ENCODE data around the gene MITF. TPM values are rescaled to one million over a fixed set of nuclear protein-coding genes. Genes with fewer than 3 reads are reported as not detected.
A peak's percentile ranks its signal among the peaks of the same experiment; 100 is the strongest.

The MITF gene
- polyA plus RNA-seq, 1 donor from 2014 or later = not detected

DNA sequence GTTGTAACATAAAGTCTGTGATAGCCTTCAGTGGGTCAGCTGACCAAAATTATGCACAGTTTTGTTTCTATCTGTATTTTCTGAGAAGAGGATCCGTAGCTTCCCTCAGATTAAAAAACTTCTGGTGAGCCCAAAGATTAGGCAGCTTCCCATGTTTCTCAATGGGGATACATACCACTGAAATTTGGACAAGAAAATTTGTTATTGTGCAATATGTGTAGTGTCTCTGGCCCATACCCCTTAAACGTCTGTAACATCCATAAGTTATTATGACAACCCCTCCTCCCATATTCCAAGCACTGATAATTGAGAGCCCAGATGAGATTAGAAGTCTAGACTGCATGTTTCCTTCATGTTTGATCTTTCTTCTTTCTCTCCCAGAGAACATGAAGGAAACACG is 1.9 kb upstream of the MITF start:
- H3K9me2 ChIP-seq (ENCODE audit: insufficient read depth, low read length) = no peaks in the 10 kb centered on the region
- H3F3A ChIP-seq (ENCODE audit: insufficient read depth, low read length, poor library complexity, severe bottlenecking) = no peaks in the 10 kb centered on the region
- no peaks in the 10 kb centered on the region for H4K20me1 ChIP-seq (ENCODE audit: insufficient read depth)
- H3K79me2 ChIP-seq (replicated peaks; ENCODE audit: insufficient read depth, low read length) = no peaks in the 10 kb centered on the region
- no peak overlapping the region for H3K9ac ChIP-seq (ENCODE audit: low read length)
- TF ChIP-seq MXI1 (conservative IDR thresholded peaks at IDR 0.05; ENCODE audit: poor library complexity, severe bottlenecking) (no peak), SMC3 (conservative IDR thresholded peaks at IDR 0.05; ENCODE audit: poor library complexity) (no peak), EZH2 (IDR thresholded peaks at IDR 0.05; ENCODE audit: borderline replicate concordance, insufficient read depth, low read length, poor library complexity, severe bottlenecking) (no peak), RAD21 (conservative IDR thresholded peaks at IDR 0.05) (no peak), TAF1 (IDR thresholded peaks at IDR 0.05; ENCODE audit: low read depth) (no peak), POLR2AphosphoS5 (IDR thresholded peaks at IDR 0.05) (no peak), EP300 (conservative IDR thresholded peaks at IDR 0.05; ENCODE audit: poor library complexity, severe bottlenecking) (no peak)
- TF ChIP-seq, protein P1, sequence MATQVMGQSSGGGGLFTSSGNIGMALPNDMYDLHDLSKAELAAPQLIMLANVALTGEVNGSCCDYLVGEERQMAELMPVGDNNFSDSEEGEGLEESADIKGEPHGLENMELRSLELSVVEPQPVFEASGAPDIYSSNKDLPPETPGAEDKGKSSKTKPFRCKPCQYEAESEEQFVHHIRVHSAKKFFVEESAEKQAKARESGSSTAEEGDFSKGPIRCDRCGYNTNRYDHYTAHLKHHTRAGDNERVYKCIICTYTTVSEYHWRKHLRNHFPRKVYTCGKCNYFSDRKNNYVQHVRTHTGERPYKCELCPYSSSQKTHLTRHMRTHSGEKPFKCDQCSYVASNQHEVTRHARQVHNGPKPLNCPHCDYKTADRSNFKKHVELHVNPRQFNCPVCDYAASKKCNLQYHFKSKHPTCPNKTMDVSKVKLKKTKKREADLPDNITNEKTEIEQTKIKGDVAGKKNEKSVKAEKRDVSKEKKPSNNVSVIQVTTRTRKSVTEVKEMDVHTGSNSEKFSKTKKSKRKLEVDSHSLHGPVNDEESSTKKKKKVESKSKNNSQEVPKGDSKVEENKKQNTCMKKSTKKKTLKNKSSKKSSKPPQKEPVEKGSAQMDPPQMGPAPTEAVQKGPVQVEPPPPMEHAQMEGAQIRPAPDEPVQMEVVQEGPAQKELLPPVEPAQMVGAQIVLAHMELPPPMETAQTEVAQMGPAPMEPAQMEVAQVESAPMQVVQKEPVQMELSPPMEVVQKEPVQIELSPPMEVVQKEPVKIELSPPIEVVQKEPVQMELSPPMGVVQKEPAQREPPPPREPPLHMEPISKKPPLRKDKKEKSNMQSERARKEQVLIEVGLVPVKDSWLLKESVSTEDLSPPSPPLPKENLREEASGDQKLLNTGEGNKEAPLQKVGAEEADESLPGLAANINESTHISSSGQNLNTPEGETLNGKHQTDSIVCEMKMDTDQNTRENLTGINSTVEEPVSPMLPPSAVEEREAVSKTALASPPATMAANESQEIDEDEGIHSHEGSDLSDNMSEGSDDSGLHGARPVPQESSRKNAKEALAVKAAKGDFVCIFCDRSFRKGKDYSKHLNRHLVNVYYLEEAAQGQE (IDR thresholded peaks at IDR 0.05; ENCODE audit: borderline replicate concordance) = no peak
- TF ChIP-seq, protein P2, sequence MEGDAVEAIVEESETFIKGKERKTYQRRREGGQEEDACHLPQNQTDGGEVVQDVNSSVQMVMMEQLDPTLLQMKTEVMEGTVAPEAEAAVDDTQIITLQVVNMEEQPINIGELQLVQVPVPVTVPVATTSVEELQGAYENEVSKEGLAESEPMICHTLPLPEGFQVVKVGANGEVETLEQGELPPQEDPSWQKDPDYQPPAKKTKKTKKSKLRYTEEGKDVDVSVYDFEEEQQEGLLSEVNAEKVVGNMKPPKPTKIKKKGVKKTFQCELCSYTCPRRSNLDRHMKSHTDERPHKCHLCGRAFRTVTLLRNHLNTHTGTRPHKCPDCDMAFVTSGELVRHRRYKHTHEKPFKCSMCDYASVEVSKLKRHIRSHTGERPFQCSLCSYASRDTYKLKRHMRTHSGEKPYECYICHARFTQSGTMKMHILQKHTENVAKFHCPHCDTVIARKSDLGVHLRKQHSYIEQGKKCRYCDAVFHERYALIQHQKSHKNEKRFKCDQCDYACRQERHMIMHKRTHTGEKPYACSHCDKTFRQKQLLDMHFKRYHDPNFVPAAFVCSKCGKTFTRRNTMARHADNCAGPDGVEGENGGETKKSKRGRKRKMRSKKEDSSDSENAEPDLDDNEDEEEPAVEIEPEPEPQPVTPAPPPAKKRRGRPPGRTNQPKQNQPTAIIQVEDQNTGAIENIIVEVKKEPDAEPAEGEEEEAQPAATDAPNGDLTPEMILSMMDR (IDR thresholded peaks at IDR 0.05; ENCODE audit: poor library complexity, severe bottlenecking) = no peak
- peaks cover 61% of the 10 kb centered on the region for H3K27me3 ChIP-seq (ENCODE audit: insufficient read depth, low read depth, low read length)
- H3K27ac ChIP-seq (ENCODE audit: low read length) = no peak overlapping the region
- no peaks in the 10 kb centered on the region for H3K36me3 ChIP-seq (ENCODE audit: insufficient read depth, low read length)
- no peak overlapping the region for H2AFZ ChIP-seq (ENCODE audit: low read depth, low read length)
- no peak overlapping the region for H3K4me3 ChIP-seq (ENCODE audit: low read length)
- H3K9me3 ChIP-seq (ENCODE audit: low read length) = no peaks in the 10 kb centered on the region
- H3K4me2 ChIP-seq (ENCODE audit: low read length) = no peak overlapping the region

DNA sequence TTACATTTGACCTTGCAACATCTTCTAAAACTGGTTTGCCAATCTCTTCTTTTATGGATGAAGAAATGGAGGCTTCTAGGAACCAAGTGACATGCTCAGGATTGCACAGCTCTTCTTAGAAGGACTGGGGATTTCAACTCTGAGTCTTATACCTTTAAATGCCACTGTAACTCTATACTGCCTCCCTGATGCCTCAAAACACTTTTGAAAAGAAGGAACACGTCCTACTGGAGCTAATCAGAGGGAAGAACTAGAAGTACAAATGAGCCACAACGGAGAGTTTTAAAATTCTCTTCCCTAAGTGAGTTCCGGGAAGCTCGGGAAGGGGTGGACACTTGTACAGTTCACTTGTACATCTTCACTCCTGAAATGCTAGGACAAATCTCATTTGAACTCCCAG is 949 bp upstream of the MITF start:
- H3F3A ChIP-seq (ENCODE audit: insufficient read depth, low read length, poor library complexity, severe bottlenecking) = no peaks in the 10 kb centered on the region
- peak overlapping the region; percentile 86 for H3K4me2 ChIP-seq (ENCODE audit: low read length)
- no peak overlapping the region for H3K27ac ChIP-seq (ENCODE audit: low read length)
- no peaks in the 10 kb centered on the region for H3K9me2 ChIP-seq (ENCODE audit: insufficient read depth, low read length)
- peaks cover 63% of the 10 kb centered on the region for H3K27me3 ChIP-seq (ENCODE audit: insufficient read depth, low read depth, low read length)
- no peak overlapping the region for H3K9ac ChIP-seq (ENCODE audit: low read length)
- H4K20me1 ChIP-seq (ENCODE audit: insufficient read depth) = no peaks in the 10 kb centered on the region
- no peaks in the 10 kb centered on the region for H3K9me3 ChIP-seq (ENCODE audit: low read length)
- no peaks in the 10 kb centered on the region for H3K79me2 ChIP-seq (replicated peaks; ENCODE audit: insufficient read depth, low read length)
- TF ChIP-seq, protein P1 (IDR thresholded peaks at IDR 0.05; ENCODE audit: borderline replicate concordance) = no peak
- no peak for TF ChIP-seq RAD21 (conservative IDR thresholded peaks at IDR 0.05)
- TF ChIP-seq TAF1 (IDR thresholded peaks at IDR 0.05; ENCODE audit: low read depth) = no peak
- no peak for TF ChIP-seq EP300 (conservative IDR thresholded peaks at IDR 0.05; ENCODE audit: poor library complexity, severe bottlenecking)
- TF ChIP-seq POLR2AphosphoS5 (IDR thresholded peaks at IDR 0.05) = no peak
- TF ChIP-seq MXI1 (conservative IDR thresholded peaks at IDR 0.05; ENCODE audit: poor library complexity, severe bottlenecking) = no peak
- no peak for TF ChIP-seq EZH2 (IDR thresholded peaks at IDR 0.05; ENCODE audit: borderline replicate concordance, insufficient read depth, low read length, poor library complexity, severe bottlenecking)
- TF ChIP-seq, protein P2 (IDR thresholded peaks at IDR 0.05; ENCODE audit: poor library complexity, severe bottlenecking) = no peak
- TF ChIP-seq SMC3 (conservative IDR thresholded peaks at IDR 0.05; ENCODE audit: poor library complexity) = no peak
- H3K4me3 ChIP-seq (ENCODE audit: low read length) = peak overlapping the region; percentile 79
- no peak overlapping the region for H2AFZ ChIP-seq (ENCODE audit: low read depth, low read length)
- no peaks in the 10 kb centered on the region for H3K36me3 ChIP-seq (ENCODE audit: insufficient read depth, low read length)
